Activated CD4-positive, alpha-beta T cell treated with anti-CD3 and anti-CD28 coated beads, Interleukin-2, Interleukin-4, amounts not matched to agents 100 ng/mL and 50 ng/mL, durations not matched to agents 16 hours and 8 hours (primary cell): ENCODE data around the gene MX1.
A peak's percentile ranks its signal among the peaks of the same experiment; 100 is the strongest.

Experiments
- DNase-seq: peaks from one replicate; pipeline ENCODE4 v3.0.0-alpha.2; 2020; ENCODE audit warnings: low spot score

The MX1 gene

GRCh38 chr21:41432562-41433460 is 6.8 kb downstream of the MX1 start:
- DNase-seq, result no peak

- no peak for DNase-seq
Observed at GRCh38 chr21:41433566-41433965, 7.5 kb downstream of the MX1 start.

GRCh38 chr21:41435706-41436105 is 9.7 kb downstream of the MX1 start:
- DNase-seq, result no peak

GRCh38 chr21:41437729-41438128 is 11.7 kb downstream of the MX1 start:
- peak; percentile 1 for DNase-seq

- no peak for DNase-seq
Observed at GRCh38 chr21:41438425-41439113, 12.5 kb downstream of the MX1 start.

GRCh38 chr21:41439248-41439647 is 13.2 kb downstream of the MX1 start:
- no peak for DNase-seq

GRCh38 chr21:41441546-41441945 is 15.5 kb downstream of the MX1 start:
- no peak for DNase-seq

GRCh38 chr21:41442481-41443186 is 16.6 kb downstream of the MX1 start:
- no peak for DNase-seq

GRCh38 chr21:41443562-41443961 is 17.5 kb downstream of the MX1 start:
- DNase-seq, result no peak

GRCh38 chr21:41444703-41445464 is 18.8 kb downstream of the MX1 start:
- DNase-seq, result no peak

- no peak for DNase-seq
Observed at GRCh38 chr21:41445465-41445862, 19.4 kb downstream of the MX1 start.

- no peak for DNase-seq
Observed at GRCh38 chr21:41446586-41446985, 20.5 kb downstream of the MX1 start.

GRCh38 chr21:41447356-41447755 is 21.3 kb downstream of the MX1 start:
- DNase-seq, result no peak

GRCh38 chr21:41449613-41450012 is 23.6 kb downstream of the MX1 start:
- no peak for DNase-seq

GRCh38 chr21:41451753-41452676 is 26.0 kb downstream of the MX1 start:
- no peak for DNase-seq

- no peak for DNase-seq
Observed at GRCh38 chr21:41453198-41453597, 27.2 kb downstream of the MX1 start.

GRCh38 chr21:41453761-41454160 is 27.7 kb downstream of the MX1 start:
- no peak for DNase-seq

GRCh38 chr21:41458121-41458520 is 32.1 kb downstream of the MX1 start:
- DNase-seq, result no peak

GRCh38 chr21:41458559-41458958 is 32.5 kb downstream of the MX1 start:
- DNase-seq, result no peak

- DNase-seq, result no peak
Observed at GRCh38 chr21:41459884-41460534, 34.0 kb downstream of the MX1 start.
